ENCODE measurements around the gene GPR146.

The GPR146 gene

DNA sequence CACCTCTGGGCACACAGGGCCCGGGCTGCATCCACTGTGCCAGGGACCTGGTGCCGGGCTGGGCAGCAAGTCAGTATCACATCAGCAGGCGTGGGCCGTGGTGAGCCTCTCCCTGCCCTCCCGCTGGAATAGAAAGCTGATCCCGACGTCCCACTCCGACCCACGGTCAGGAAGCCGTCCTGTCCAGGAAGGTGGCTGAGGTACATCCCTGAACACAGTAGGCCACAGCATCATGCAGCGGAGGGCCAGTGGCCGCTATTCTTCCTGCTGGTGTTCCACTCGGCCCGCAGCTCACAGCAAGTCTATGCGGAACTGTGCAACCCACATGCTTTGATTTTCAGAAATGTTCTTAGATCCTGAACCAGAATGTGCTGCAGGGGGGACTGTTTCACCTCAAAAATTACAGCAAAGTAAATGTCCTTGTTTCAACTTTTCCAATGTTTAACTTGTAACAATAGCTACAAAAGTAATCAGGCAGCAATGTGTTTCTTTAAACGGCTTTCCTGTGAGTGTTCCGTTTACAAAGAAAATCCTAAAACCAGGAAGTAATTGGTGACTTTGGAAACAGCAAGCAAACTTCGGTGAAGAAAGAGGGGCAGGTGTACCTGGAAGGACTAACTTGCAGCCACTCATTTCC, 676 bp upstream of the GPR146 start:
- no peak for DNase-seq (ENCODE audit: low read depth in 2 of 2)

DNA sequence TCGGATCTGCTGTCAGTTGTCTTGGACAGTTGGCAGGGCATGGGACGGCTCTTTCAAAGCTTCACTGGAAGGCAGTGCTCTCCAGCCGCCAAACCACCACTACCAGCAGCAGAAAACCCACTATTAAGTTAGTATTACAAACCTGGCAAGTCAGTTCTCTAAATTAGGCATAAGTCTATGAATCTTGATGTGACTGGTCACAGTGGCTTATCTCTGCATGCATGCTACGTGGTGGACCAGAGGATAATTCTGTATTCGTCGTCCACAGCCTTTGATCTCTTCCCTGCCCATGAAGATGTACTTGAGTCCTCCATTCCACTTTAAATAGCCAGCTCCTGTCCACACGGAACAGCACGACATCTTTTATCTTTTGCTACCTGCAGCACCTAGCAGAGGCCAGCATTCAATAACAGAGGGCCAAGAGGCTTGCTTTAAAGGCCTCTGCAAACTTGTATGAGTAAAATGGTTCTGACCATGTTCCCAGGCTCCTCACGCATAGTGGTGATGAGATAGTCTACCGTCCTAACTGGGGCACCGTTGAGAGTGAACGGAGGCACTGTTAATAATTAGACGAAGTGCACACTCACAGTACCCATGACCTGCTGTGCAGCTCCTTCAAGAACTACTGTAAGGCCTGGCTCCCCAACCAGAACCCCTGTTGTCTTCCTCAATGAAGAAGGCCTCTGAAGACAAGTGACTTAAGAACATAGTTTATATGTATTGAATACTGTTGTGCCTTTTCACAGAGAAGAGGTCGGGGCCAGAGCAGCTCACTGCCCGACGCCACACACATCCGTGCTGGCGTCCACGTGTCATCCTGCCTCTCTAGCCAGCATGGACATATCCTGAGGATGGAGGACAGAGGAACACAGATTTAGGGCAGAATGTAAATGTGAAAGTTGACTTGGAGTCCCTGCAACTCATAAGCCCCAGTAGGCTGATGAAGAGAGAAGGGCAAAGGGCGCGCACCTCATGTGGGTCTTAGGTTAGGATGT, 1.0 kb downstream of the GPR146 start:
- no peak for DNase-seq (ENCODE audit: low read depth in 2 of 2)

DNA sequence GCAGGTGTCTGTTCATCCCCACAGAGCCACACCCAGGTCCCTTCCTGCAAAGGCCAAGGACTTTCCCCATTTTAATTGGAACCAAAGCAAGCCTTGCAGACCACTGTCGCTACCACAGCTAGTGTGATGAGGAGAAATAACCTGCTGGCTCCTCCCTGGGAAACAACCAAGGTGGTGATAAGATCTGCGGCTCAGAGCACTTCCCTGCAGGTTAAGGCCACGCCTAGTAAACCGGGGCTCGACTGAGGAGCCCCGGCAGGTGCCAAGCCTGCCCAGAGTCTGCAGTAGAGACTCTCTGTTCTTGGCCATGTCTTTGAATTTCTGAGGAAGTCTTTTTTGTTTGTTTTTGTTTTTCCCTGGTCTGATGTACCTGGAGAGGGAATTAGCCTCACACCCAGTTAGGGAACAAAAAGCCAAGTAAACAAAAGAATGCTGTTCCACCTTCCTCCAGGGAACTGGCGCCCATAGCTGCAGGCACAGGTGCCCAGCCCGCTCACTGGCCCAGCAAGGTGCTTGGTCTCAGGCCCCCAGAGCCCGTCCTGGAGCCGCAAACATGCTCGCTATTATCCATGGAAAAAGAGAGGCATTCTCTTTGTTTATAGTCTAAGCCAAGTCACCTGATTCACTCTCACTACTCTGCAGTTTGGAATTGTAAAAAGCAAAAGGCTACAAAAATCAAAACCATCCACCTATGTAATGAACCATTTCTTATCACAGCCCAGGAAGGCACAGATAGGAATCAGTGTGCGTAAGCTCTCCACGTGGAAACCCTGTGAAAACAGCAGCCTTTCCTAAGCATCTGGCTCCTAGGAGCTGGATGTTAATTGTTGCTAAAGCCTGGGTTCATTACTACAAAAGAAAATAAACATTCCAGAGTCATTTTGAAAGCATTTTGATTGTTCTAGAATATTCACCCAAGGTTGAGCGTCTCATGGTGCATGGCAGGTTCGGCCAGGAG, 2.7 kb downstream of the GPR146 start:
- no peak for DNase-seq (ENCODE audit: low read depth in 2 of 2)

DNA sequence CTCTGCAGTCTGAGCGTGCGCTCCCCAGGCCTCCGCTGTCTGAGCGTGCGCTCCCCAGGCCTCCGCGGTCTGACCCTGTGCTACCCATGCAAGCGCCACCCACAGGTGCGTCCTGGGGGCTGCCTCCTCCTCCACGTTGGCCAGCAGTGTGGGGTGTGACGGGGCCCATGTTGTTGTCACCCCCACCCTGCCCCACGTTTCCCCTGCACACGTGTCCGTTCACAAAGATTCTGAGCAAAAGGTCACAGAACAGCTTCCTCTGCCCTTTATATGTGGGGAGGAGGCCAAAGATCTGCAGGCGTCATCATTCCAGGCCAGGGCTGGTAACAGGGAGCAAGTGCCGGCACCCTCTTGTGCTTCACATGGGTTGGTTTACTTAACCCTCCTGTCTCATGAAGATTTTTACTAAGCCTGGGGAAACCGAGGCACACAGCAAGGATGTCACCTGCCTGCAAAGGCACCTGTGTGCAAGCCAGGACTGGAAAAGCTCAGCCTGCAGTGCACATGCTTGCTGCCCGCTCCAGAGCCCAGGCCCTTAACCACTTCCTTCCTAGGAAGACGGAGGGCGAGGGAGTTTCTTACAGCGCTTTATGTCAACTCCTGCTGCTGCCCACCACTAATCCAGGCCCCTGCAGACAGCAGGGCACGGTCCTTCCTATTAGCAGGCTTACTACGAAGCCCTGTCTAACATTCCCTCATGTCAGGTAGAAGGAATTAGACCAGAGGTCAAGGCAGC, 4.8 kb downstream of the GPR146 start:
- no peak for DNase-seq (ENCODE audit: low read depth in 2 of 2)

DNA sequence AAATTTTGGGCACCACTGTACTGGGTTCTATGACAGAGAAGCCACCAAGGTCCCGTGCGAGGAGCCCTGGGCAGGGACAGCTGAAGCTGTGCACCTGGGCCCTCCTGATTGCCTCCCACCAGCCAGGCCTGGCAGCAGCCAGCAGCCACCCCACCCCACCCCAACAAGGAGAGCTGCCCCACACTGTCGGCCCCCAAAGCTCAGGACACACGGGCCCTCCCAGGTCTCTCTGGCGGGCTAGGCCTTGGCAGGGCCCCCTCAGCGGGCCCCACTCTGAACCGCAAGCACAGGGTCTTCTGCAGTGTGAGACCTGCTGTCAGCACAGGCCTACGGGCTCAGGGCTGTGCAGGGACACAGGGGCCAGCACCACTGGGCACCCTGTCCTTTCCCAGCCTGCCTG, 5.5 kb downstream of the GPR146 start:
- no peak for DNase-seq (ENCODE audit: low read depth in 2 of 2)

DNA sequence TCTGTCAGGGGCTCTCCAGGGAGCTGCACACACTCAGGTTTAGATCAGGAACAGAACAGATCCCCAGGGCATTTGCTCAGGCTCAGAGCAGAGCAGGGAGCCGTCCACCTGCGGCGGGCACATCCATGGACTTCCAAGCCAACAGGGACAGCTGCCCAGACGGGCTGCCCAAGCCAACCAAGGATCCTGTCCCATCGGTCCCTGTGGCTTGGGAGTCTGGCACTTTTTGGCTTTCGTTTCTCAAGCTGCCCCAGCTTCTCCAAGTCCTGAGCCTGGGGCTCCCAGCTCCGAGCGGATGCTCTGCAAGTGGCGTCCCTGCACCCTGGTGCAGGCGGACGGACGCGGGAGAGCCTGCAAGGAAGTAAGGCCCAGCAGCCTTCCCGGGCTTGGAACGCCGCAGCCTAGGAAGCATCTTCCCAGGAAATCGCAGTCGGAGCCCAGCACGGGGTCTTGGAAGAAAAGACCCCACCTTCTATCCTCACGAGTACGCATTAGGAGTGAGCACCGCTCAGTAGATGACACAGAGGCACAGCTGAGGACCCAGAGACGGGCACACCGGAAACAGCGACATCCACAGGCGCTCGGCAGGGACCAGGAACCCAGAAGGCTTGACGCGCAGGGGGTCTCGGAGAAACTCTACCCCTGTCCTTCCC, 6.0 kb downstream of the GPR146 start:
- DNase-seq (ENCODE audit: low read depth in 2 of 2), result no peak

DNA sequence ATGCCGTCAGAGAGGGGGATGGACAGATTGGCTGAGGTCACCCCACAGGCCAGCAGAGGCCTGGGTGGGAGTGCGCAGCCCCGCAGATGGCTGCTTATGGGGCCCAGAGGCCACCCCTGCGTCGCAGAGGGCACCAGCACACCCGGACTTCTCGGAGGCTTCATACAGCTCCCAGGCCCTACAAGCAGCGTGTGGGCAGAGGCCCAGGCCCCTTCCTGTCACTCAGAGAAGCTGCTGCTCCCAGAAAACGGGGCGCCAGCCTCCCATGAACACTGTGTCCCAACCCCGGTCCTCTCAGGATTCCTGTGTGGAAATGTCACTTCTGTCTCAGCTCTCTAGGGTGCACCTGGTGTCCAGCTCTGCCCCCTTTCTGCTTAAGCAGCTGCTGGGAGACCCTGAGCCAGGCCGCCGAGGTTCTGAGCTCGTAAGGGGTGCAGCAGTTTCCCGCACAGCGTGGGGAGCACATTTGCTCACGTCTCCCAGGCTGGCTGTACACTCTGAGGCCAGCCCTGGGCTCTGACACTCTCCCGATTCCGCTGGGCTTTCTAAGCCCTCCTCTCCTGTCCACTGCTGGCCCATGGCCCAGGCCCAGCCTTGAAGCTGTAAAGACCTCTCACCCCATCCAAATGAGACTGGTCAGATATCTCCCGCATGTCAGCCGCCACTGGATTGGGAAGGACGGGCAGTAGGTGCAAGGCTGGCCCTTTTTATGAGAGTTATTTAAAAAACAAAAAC, 6.8 kb downstream of the GPR146 start:
- DNase-seq (ENCODE audit: low read depth in 2 of 2), result no peak

DNA sequence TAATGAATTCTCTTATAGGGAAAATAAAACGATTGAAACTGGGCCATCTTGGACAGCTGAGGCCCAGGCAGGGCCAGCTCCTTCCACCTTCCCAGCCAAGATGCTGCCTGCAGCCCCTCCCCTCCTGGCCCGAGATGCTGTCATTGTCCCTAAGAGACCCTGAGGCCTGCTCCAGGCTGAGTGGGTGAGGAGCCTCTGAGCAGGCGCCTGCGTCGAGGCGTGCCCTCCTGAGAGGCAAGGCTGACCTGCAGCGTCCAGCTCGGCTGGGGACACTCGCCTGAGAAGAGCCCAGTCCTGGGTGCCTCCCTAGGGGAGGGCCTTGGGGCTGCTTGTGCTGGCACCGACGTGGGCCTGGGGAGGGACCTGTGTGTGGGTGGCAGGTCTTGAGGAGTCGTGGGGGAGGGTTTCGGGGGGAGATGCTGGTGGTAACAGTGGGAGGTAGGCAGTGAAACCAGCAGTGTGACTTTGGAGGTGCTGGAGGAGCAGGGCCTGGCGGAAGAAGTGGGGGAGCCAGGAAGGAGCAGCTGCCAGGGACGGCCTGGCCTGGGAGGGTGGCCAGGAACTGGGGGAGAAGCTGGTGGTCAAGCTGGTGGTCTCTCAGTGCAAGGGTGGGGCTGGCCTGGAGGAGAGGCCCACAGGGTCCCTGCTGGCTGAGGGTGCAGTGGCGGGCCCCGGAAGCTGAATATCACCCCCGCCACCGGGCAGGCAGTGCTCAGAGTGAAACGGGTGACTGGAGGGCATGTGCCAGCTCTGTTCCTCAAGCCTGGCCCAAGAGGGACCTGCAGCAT, 7.9 kb downstream of the GPR146 start:
- no peak for DNase-seq (ENCODE audit: low read depth in 2 of 2)

DNA sequence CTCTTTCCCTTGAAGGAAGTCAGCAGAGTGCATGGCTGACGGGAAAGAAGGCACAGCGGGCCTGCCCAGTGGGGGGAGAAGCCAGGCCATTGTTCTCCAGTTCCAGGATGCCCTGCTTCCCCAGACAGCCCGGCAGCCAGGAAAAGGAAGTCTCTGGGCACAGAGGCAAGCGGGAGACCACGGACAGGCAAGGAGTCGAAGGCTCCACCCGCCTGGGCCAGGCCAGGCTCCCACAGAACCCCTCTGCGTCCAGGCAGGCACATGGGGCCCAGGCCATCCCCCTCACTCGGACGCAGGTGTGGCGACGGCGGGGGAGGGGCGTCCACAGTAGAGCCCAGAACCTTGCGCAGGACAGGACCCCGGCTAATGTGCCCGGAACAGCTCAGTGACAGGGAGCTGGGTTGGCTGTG, 8.7 kb downstream of the GPR146 start:
- DNase-seq (ENCODE audit: low read depth in 2 of 2), result no peak

DNA sequence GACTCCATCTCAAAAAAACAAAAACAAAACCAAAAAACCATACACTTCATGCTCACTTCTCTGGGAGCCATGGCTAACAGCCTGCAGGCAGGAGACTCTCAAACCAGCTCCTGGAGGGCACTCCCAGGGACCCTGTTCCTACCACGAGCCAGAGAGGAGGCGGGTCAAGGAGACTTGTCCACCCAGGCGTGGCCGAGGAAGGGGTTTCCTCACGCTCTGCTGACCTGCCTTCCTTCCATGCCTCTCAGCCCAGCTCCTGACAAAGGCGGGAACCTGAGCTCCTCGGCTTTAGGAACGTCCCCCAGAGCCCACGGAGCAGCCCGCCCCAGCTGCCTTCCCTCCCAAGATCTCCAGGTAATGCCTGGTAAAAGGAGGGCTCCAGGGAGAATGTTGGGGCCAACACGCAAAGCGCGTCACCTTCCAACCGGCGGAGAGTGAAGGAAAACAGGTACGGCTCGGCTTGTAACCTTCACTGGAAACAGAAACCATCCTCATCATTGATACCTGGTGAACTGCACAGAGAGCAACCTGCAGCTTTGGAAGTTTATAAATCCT, 9.5 kb downstream of the GPR146 start:
- DNase-seq (ENCODE audit: low read depth in 2 of 2), result no peak

DNA sequence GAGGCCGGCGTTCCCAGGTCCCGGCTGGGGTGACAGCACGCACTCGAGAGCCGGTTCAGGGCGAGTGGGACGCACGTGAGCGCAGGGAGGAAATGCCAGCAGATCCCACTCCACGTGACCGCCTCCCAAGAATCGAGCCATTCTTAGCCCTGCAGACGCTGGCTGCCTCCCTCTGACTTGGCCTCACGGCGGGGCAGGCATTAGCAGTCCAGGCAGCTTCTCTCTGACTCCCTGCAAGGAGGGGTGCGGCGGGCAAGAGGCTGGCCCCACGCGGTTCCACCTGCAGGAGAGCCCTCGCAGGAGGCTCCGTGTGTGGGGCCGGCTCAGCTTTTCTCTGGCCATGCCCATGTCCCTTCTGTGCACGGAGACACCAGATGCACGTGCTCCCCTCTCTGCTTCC, 10.1 kb downstream of the GPR146 start:
- no peak for DNase-seq (ENCODE audit: low read depth in 2 of 2)

DNA sequence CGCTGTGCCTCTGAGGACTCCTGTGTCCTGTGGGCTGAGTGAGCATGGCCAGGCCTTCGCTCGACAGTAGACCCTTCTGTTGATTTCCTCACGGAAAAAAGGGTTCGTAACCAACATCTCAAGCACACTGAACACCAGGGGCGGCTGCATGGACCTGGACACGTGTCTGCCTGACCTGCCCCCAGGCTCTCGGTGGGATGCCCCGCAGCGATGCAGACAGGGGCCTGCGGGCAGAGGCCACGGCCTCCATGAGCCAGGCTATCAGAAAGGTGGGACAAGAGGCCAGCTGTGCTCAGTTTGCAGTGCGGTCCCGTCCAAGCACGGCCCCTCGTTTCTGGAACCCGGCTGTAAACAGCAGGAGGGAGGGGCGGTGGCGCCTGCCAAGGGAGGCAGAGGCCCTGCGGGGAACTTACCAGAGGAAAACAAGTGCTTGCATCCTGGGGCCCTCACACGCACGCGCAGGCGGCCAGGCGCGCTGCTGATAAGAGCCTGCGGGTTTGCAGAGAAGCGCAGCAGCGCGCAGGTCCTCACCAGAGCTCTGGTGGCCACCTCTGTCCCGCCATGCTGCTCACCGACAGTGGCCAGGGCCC, 10.6 kb downstream of the GPR146 start:
- peak in 1 of 2 donors; percentile 36 for DNase-seq (ENCODE audit: low read depth in 2 of 2)

DNA sequence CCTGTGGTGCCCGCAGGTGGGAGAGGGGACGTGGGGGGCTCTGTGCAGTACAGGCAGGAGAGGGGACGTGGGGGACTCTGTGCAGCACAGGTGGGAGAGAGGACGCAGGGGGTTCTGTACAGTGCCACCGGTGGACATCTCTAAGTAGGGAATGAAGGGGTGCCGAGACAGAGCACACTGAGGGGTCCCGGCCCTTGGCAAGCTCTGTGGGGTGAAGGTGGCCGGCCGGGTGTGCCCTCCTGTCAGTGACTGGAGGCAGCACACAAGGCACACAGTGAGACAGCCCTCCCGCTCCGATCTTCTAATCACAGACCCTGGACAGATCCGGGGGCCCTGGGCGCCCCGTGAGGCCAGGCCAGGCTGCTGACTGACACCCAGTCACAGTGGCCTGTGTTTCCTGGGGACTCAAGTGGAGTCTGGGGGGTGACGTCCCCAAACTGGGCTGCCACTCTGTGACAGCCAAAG, 11.2 kb downstream of the GPR146 start:
- DNase-seq (ENCODE audit: low read depth in 2 of 2), result no peak

DNA sequence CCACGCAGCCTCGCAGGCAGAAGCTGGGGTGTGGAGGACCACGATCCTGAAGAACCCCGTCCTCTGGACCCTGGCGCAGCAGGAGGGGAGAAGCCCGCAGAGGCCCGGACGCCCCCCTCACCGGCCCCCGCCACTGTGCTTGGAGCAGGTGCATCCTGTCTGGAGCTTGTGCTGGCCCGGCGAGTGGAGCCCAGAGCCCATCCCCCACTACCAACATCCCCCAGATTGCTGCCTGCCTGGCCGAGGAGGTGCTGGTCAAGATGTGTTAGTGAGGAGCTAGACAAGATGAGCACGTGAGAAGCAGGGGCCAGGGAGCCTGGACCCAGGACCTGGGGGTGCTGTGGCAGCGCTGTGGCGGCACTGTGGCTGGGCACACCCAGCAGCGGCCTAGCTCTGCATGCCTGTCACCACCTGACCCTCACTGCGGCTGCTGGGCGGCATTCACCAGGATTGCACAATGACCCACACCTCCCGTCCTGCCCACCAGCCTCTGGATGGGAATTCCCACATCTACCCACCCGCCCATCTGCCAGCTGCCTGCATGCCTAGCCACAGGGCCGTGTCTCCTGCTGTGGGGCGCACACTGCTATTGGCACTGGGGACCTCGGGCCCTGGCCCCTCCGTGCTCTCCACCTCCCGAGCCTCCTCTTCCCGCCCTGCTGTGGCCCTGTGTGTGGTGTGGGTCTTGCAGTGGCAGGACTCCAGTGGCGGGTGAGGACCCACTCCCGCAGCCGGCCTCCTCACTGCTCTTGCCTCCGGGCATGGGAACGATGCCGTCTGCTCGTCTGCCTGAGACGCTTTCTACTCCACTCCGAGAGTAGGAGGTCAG, 11.8 kb downstream of the GPR146 start:
- no peak for DNase-seq (ENCODE audit: low read depth in 2 of 2)

DNA sequence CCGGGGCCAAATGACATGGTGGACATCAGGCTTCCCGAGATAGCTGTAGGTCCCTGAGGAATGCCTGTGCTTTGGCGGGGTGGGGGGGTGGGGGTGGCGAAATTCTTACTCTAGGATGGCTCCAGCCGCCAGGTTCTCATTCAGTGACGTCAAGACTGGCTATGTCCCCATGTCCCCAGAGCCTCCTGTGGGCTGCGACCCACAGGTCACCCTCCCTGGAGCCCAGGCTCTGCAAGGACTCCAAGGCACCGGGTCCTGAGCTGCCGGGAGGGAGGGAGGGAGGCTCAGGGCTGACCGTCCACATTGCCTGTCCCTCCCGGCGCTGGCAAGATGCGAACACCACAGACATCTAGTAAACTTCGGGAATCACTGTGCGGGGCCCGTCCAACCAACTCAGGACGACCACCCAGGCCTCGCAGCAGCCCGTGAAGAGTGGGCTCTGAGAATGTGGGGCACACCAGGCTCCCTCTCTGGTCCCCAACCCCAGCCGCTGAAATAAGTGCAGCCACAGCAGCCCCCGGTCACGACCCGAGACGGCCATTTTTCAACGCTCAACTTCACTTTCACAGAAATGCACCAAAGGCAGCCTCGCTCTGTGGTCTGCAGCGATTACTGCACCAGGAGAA, 12.6 kb downstream of the GPR146 start:
- no peak for DNase-seq (ENCODE audit: low read depth in 2 of 2)

DNA sequence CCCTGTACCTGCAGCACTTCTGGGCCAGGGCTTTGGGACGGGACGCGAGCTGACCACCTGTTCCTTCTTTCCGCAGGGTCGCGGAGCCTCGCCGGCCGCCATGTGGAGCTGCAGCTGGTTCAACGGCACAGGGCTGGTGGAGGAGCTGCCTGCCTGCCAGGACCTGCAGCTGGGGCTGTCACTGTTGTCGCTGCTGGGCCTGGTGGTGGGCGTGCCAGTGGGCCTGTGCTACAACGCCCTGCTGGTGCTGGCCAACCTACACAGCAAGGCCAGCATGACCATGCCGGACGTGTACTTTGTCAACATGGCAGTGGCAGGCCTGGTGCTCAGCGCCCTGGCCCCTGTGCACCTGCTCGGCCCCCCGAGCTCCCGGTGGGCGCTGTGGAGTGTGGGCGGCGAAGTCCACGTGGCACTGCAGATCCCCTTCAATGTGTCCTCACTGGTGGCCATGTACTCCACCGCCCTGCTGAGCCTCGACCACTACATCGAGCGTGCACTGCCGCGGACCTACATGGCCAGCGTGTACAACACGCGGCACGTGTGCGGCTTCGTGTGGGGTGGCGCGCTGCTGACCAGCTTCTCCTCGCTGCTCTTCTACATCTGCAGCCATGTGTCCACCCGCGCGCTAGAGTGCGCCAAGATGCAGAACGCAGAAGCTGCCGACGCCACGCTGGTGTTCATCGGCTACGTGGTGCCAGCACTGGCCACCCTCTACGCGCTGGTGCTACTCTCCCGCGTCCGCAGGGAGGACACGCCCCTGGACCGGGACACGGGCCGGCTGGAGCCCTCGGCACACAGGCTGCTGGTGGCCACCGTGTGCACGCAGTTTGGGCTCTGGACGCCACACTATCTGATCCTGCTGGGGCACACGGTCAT, 13.3 kb downstream of the GPR146 start:
- no peak for DNase-seq (ENCODE audit: low read depth in 2 of 2)
